ENCODE data around the gene SCAND1. TPM values are rescaled to one million over a fixed set of nuclear protein-coding genes. Genes with fewer than 3 reads are reported as not detected.

Gene SCAND1
- total and polyA plus RNA-seq, 7 donors, result 37.4 to 90.7 (median 70.2) TPM

GRCh38 chr20:35994994-35995453 lies 40.7 kb upstream of the SCAND1 start:
- WGBS, 3 donors, result 3 to 12% (median 7%) methylated on average over 6 of the region's 6 CpGs
- intact Hi-C loops (cut with DNase I), result loop anchor here (1.0 to 10.0 kb wide), 4 partner anchors 143 to 440 kb away; no protein-coding TSS in a partner anchor
- DNase-seq (peak; percentile 78 to 89), ATAC-seq (peak; percentile 90 to 94 (median 92))
- H3K4me1 ChIP-seq, result peaks cover 3% of the 10 kb centered on the region
- H3K27me3 ChIP-seq (ENCODE audit: insufficient read depth in 3 of 3, low read length in 2 of 3), result no peaks in the 10 kb centered on the region
- H3K36me3 ChIP-seq (ENCODE audit: insufficient read depth in 1 of 2, low read depth in 1 of 2), result no peaks in the 10 kb centered on the region
- no peak overlapping the region for H3K27ac ChIP-seq
- no peak overlapping the region for H3K4me3 ChIP-seq
- TF ChIP-seq CTCF (IDR thresholded peaks at IDR 0.05), result peak; percentile 88
- no peaks in the 10 kb centered on the region for H3K9me3 ChIP-seq

GRCh38 chr20:35992713-35993335 lies 38.5 kb upstream of the SCAND1 start:
- Histone ChIP-seq H3K27ac (no peak overlapping the region), H3K4me3 (no peak overlapping the region), H3K36me3 (ENCODE audit: insufficient read depth in 1 of 2, low read depth in 1 of 2) (no peaks in the 10 kb centered on the region), H3K27me3 (ENCODE audit: insufficient read depth in 3 of 3, low read length in 2 of 3) (no peaks in the 10 kb centered on the region), H3K4me1 (peaks cover 3% of the 10 kb centered on the region), H3K9me3 (no peaks in the 10 kb centered on the region)
- DNase-seq (no peak), ATAC-seq (peak; percentile 80 to 90 (median 83))
- TF ChIP-seq CTCF (IDR thresholded peaks at IDR 0.05), result peak; percentile 84
- 1 to 2% (median 2%) methylated on average over 6 of the region's 6 CpGs for WGBS, 3 donors
- intact Hi-C loops (cut with DNase I), result loop anchor here in 1 of 2 donors (10.0 kb wide), 1 partner anchor 442 kb away; no protein-coding TSS in a partner anchor

GRCh38 chr20:35991142-35991771 lies 37.0 kb upstream of the SCAND1 start:
- Histone ChIP-seq H3K27ac (no peak overlapping the region), H3K9me3 (no peaks in the 10 kb centered on the region), H3K4me3 (no peak overlapping the region), H3K36me3 (ENCODE audit: insufficient read depth in 1 of 2, low read depth in 1 of 2) (no peaks in the 10 kb centered on the region), H3K27me3 (ENCODE audit: insufficient read depth in 3 of 3, low read length in 2 of 3) (no peaks in the 10 kb centered on the region), H3K4me1 (peaks cover 3% of the 10 kb centered on the region)
- TF ChIP-seq CTCF (IDR thresholded peaks at IDR 0.05), result peak; percentile 30
- intact Hi-C loops (cut with DNase I), result loop anchor here in 1 of 2 donors (10.0 kb wide), 1 partner anchor 444 kb away; no protein-coding TSS in a partner anchor
- WGBS, 3 donors, result 54 to 55% (median 54%) methylated on average over 3 of the region's 3 CpGs
- DNase-seq (no peak), ATAC-seq (no peak)

- DNase-seq (no peak), ATAC-seq (no peak)
- no peak for TF ChIP-seq CTCF (IDR thresholded peaks at IDR 0.05)
- Histone ChIP-seq H3K27ac (no peak overlapping the region), H3K36me3 (ENCODE audit: insufficient read depth in 1 of 2, low read depth in 1 of 2) (no peaks in the 10 kb centered on the region), H3K4me3 (no peak overlapping the region), H3K9me3 (no peaks in the 10 kb centered on the region), H3K27me3 (ENCODE audit: insufficient read depth in 3 of 3, low read length in 2 of 3) (no peaks in the 10 kb centered on the region), H3K4me1 (no peaks in the 10 kb centered on the region)
- intact Hi-C loops (cut with DNase I), result no loop called here
- WGBS, 3 donors, result 73 to 93% (median 81%) methylated on average over 2 of the region's 2 CpGs
Measured at GRCh38 chr20:35988910-35989463, 34.7 kb upstream of the SCAND1 start.

Measured in psoas muscle (tissue), 8 donors.